Fibroblast of skin of back (primary cell): Measurements from ENCODE around the gene CAMKMT.
"Not testable (repeated sequence)": the region's sequence is repeated elsewhere in the genome, so short reads cannot be mapped to it uniquely, and the experiment has no call there.

Experiments used
- DNase-seq: peaks from one replicate; pipeline ENCODE4 v3.0.0-alpha.2; 2013

The CAMKMT gene

DNA sequence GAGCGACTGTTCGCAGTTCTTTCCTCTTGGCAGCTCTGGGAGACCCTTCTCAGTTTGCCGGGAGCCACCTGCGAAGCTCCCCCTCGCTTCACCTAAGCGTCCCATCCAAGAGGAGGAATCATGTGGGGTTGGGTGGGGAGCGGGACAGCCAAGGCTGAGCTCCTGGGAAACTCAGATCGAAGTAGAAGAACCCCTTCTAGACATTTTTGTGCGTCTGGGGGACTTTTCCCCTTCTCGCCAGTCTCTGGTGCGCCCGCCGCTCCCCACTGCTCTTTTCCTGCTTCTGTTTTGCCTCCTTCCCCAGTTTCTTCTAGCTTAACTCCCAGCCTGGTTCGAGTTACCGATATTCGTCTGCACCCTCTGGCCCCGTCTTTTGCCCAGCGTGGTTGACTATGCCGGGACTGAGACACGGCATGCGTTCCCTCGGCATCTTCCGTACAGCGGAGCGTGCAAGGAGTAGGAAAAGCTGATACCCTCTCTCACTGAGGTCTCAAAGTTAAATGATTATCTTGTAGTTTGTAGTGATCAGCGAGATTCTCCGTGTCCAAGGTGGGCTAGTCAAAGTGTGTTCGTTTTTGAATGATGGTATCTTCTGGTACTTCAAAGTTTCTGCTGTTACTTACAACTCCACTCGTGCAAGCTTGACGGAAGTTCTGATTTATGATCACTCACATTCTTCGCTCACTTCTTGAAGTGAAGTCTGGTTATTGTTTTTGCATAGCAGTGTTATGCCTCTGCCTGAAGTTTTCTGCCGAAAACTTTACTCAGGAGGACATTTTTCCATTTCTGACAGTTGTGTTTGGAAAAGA is 664 bp downstream of the CAMKMT start:
- peak; percentile 51 for DNase-seq

DNA sequence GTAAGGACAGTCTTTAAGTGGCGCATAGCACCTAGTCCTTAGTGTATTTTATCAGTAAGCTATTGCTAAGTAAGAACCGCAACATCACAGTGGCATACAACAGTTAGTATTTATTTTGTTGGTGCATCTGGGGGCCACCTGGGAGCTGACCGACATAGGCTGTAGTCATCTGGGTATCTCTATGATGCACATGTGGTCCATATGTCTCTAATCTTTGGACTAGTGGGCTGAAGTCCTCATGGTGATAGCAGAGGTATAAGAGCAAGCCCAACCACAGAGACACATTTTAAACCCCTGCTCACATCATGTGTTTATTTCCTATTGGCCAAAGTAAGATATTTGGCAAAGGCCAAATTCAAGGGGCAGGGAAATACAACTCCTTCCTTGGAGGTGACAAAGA is 2.9 kb downstream of the CAMKMT start:
- no peak for DNase-seq

DNA sequence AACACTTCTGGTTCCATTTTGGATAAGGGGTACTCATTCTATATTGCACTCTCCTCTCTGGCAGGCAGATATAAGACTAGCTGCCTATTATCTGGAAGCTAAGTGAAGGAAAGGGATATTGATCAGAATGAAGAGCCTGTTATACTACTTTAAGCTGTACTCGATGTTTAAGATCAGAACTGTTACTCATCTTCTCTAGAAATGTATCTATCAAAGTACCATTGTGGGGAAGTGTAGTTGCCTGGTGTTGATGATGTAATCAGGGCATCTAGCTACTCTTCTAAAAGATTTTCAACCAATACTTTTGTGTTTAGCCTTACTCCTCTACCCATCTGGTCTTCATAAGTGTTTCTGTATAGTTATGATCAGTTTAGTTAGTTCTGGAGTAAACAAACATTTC is 5.8 kb downstream of the CAMKMT start:
- no peak for DNase-seq

DNA sequence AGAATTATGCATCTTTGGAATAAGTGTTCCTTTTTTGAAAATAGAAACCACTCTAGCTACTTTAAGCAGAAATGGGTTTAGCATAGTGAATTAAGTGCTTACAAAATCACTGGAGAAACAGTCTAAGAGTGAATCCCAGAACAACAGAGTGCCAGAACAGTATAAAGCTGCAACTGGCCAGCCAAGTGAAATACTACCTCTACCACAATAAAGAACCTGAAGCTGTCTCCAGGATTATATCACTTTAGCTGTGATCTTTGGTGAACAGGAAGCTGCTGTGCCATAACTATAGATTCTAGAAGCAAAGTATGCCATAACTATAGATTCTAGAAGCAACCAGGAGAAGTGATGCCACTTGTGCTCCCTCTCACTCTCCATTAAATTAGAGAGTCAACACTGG is 7.6 kb downstream of the CAMKMT start:
- DNase-seq: no peak

DNA sequence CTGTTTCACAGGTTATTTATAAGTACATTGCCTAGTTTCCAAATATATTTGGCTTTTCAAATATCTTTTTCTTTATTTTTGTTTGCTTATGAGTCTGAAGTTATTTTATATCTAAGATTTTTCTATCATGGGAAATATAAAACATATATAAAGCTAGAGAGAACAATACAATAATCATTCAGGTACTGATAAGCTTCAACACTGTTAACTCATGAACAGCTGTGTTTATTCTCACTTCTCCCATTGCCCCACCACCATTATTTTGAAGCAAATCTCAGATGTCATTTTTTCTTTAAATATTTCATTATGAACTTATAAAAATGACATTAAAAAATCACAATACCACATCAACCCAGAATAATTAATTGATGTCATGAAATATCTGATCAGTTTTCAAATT is 9.7 kb downstream of the CAMKMT start:
- no peak for DNase-seq

DNA sequence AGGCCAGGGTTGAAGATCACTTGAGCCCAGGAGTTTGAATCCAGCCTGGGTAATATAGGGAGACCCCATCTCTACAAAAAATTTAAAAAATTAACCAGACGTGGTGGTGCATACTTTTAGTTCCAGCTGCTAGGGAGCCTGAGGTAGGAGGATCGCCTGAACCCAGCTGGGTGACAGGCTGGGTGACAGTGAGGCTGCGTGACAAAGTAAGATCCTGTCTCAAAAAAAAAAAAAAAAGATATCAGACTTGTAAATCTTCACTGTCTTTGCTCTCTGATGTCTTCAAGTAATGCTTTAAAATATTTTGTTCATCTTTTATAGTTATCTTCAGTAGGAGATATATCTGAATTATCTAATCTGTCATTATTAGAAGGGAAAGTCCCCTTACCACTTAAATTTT is 10.5 kb downstream of the CAMKMT start:
- DNase-seq: no peak

DNA sequence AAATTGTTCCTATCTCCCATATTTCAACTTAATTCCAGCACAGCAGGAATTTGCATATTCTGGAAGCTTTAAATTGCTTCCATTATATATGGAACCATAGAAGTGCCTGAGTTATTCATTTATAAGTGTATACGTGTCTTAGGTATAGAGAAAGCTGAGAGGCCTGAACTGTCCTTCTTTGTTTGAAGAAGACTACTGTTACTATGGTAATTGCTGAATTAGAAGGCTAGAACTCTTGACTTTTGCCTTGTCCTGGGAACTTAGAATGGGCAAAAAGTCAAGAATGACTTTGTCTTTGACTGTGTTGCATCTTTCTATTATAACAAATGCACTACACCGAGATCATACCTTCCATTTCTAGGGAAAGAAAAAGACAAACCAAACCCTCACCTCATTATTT is 15.7 kb downstream of the CAMKMT start:
- no peak for DNase-seq

DNA sequence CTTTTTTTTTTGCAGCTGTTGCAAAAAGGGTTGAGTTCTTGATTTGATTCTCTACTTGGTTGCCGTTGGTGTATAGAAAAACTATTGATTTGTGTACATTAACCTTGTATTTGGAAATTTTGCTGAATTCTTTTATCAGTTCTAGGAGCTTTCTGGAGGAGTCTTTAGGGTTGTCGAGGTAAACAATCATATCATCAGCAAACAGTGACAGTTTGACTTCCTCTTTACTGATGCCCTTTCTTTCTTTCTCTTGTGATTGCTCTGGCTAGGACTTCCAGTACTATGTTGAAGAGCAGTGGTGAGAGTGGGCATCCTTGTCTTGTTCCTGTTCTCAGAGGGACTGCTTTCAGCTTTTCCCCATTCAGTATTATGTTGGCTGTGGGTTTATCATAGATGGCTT is 23.5 kb downstream of the CAMKMT start:
- not testable (repeated sequence) for DNase-seq

DNA sequence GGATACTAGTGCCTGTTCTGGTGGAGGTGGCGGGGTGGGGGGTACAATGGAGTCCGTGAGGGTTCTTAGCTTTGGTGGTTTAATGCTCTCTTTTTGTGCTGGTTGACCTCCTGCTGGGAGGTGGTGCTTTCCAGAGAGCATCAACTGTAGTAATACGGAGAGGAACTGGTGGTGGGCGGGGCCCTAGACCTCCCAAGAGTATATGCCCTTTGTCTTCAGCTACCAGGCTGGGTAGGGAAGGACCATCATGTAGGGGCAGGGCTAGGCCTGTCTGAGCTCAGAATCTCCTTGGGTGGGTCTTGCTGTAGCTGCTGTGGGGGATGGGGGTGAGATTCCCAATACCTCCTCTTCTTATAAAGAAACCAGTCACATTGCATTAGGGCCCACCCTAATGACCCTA is 27.1 kb downstream of the CAMKMT start:
- DNase-seq: no peak

DNA sequence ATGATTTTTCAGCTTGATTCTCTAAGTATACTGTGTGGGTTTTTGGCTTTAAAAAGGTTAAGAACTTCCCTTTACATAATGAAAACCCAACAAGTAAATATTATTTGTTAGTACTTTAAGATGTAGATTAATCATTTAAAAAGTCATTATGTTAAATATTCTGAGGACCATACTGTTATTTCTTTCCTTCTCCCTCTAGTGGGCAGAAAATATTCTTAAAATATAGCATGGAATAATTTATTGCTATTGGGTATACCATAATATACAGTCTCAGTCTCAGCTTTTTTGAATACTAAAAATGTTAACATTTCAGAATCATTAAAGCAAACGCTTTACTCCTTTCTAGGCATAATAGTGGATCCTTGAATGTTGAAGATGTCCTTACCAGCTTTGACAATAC is 28.1 kb downstream of the CAMKMT start:
- DNase-seq: no peak

DNA sequence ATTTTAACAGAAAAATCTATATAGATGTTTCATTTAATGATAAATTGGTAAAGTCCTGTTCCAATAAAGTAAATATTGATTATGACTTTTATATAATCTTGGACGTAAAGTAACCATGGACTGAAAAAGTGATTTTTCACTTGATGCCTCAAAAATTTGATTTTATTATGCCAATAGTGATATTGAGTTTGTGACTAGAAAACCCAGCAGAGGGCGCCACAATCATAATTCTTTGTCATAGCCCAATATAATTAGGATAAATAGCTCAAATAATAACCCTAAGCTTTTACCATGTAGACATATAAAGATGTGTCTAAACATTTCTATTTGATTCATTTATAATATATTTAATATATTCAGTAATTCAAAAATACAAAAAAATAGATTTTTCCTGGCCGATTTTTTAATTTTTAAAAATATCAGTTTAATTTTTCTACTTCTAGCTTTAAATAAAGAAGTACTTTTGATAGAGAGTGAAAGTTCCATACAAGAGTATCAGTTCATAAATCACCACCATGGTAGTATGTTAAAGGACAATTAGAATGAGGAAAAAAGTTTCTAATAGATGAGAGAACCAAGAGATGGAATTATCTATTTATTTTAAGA is 30.7 kb downstream of the CAMKMT start:
- peak; percentile 37 for DNase-seq

DNA sequence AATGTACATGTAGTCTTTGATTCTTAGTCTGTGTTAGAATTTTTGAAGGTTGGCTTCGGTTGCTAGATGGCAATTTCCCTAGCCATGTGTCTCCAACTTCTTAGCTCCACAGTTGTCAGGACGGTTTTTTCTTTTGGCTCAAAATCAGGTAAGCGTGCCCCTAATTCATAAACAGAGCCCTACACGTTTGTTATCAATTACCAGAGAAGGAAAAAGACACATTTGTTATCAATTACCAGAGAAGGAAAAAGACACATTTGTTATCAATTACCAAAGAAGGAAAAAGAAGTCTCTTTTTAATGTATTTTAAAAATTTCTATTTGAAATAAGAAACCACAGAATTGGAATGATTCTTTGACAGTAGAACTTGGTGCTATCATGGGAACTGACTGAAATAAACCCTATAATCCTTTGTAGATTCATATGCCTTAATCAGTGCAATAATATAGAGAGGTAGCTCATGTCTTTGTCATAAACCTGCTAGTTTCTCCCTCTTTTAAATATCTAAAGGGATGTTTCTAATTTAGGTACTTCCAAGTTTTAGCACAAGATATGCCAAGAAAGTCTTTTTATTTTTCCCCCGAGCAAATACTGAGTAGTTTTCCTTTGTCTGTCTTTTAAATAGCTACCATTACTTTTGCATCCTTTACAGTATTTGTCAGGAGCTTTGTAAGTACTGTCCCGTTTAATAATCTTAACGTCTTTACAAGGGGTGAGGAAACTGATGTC is 35.9 kb downstream of the CAMKMT start:
- no peak for DNase-seq

DNA sequence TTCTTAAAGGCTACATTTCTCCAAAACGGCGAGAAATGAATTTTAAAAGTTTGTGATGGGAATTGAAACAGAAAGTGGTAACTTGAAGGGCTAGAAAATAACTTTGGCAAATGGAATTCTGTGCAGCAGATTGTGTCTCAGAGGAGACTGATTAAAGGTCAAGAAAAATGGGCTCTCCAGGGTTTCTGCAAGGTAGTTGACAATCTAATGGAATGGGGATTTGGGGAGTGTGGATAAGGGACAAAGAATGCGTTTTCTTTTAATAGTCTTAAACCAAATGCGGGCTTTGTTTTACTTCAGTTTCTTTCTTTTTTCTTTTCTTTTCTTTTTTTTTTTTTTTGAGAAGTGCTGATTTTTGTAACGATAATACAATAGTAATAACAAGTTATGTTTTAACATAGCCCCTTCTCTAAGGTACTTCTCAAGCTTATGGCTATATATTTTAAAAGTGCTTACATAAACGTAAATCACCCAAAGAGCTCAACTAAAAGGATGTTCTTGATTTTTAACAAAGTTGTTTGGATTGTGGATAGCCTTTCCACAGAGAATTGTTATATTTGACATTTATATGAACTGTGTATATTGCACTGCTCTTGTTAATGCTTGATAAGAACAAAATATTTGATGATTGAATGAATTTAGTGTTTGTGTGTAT is 36.6 kb downstream of the CAMKMT start:
- DNase-seq: no peak

DNA sequence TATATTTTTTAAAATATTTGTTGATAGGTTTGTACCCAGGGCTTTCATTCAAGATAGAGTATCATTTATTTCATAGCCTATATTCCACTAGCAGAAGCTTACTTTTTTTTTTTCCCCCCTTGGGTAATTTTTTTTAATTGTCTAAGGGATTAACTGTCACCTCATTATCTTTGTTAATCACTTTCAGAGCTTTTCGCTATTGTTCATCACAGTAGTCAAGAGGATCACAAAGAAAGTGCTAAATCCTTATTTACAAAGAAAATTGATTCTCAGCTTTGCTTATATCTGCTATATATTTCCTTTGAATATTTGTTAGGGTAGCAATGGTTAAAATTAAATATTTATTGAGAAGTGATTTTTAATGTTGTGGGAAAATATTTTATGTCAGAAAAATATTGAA is 59.0 kb downstream of the CAMKMT start:
- DNase-seq: no peak

DNA sequence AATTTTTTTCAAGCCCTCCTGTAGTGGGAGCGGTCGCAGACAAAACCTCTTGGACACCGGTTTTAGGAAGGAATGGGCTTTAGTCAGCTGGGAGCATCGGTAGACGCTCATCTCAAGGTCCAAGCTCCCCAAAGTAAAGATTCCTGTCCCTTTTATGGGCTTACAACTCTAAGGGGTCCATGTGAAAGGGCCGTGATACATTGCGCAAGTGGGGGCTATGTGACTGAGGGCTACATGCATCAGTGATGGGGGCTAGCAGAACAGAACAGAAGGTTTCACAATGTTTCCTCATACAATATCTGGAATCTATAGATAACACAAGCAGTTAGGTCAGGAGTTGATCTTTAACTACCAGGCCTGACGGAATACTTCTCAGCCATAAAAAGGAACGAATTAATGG is 62.5 kb downstream of the CAMKMT start:
- DNase-seq: no peak

DNA sequence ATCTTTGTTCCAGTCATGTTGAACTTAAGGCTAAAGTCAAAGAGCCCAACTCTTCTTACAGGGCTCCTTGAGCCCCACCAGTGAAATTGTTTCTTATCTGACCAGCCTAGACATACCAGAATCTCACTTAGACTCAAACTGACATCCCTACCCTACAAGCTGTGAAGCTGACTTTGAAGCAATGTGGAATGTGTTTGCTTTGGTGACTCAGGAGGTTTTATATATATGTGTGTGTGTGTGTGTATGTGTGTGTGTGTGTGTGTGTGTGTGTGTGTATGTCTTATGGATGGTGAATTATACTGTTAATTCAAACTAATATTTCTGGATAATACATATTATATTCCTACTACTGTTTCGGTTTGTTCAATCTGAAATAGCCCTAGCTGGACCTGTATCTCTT is 67.3 kb downstream of the CAMKMT start:
- DNase-seq: peak; percentile 68

DNA sequence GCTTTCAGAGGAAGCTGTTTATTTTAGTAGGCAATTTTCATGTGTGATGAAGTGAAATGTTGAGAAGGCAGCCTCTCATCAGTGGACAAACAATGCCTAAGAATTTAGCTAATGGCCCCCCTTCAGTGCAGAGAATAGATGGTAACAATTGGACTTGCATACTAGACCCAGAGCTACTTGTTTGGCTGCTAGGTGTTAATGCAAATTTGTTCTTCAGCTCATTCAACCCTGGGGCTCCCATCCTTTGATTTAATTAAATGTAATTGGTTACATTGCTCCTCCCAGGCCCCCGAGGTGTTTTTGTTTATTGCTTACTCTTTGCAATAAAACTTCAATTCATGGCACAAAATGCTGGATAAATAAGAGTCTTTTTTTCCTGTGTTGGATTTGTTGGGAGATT is 68.6 kb downstream of the CAMKMT start:
- DNase-seq: no peak

DNA sequence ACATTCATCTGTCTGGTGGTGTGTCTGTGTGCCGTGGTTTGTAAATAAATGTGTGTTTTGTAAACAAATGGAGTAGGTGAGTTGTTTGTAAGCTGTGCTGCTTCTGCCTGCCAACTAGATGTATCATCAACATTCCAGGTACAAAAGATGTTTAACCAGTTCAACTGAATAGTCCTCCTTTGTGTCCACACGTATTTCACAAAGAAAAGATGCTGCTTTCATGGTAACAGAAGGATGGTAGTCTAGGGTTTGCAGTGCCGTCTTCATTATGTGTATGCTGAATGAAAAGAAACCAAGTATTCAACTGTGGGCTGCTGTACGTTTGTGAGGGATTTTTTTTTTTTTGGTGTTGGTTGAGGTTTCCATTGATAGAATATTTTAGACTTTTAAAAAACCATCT is 72.1 kb downstream of the CAMKMT start:
- no peak for DNase-seq

DNA sequence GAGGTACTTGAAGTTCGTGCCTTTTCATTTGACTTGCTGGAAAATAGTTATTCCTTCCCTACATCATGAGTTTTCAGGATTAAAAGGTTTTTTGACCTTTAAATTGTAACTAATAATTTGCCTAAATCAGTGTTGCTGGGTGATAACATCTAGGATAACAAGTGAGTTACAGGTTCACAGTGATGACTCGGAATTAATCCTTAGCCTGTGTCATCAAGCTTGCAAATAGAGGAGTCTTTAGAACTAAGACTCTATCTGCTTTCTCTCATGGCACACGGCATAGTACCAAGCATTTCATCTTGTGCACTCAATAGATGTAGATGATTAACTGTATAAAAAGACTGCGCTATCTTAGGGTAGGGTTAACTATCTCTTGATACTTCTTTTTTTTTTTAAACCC is 79.5 kb downstream of the CAMKMT start:
- DNase-seq: no peak

DNA sequence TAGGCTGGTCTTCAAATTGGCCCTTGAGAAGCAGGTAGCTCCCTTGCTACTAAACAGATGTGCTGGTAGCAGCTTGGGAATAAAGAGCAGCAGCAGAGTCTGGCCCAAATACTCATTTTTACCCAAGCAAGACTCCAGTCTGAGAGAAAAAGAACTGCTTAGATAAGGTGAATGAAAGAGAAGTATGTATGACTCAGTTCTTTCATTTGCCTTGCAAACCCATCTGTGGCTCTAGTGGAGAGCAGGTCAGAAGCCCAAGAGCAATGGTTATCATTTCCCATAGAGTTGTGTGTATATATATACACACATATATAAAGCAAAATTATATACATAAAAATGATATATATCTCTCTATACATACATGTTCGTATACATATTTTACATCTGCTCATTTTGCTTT is 80.3 kb downstream of the CAMKMT start:
- DNase-seq: no peak

DNA sequence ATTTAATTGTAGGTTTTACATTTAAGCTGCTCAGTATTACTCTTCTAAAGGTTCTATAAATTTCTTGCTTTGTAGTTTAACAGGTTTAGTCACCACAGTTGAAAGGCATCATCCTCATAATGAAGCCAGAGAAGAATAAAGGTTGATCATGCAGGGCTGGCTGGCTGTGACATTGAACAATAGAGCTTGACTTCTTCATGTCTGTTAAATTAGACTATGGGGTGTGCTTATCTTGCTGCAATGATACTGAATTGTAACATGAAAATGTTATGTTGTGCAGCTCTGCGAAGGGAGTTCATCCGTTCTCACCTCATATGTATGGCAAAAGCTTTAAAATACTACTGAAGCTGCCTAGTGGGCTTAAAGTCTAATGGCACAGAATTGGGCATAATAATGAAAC is 81.8 kb downstream of the CAMKMT start:
- no peak for DNase-seq

DNA sequence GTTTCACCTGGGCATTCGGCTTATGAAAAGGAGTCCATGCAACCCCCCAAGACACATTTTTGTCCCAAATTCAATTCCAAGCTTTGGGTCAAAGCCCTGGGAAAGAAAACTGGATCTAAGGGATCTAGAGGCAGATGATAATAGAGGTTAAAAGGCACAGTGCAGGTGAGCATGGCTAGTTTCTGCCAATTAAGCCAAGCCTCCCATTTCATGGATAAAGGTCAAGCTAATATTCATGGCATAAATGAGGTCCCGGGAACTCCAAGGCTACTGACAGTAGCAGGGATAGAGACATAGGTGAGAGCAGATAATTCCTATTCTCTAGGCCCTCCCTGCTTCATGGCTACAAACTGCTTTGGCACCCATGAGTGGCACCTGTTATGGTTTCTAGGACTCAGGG is 83.1 kb downstream of the CAMKMT start:
- DNase-seq: no peak

DNA sequence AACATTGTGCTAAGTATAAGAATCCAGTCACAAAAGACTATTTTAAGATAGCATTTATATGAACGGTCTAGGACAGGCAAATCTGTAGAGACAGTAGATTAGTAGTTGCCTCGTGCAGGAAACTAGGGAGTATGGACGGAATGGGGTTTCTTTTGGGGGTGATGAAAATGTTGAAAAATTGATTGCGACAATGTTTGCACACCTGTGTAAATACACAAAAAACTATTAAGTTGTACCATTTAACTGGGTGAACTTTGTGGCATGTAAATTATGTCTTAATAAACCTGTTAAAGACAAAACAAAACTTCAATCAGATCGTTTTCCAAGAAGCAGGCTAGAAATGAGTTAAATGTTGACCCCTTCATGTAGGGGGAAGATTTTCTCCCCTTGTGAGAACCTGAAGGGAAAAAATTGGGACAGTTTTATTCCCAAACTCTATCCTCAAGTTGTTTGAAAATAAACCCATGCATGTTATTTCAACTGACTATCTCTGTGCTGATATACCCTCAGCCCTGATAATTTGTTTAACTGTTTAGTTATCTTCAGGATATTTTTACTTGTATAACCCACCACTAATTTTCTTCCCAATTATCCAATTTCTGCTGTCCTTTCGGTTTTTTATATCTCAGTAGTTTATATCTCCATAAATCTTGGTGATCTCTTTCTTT is 87.2 kb downstream of the CAMKMT start:
- DNase-seq: no peak
